Breast epithelium (tissue), 4 donors: ENCODE results near the gene NFE2L1. TPM values are rescaled to one million over a fixed set of nuclear protein-coding genes. Genes with fewer than 3 reads are reported as not detected.
"Not testable (repeated sequence)": the region's sequence is repeated elsewhere in the genome, so short reads cannot be mapped to it uniquely, and the experiment has no call there.

Experiments
- DNase-seq, 2 donors: peaks; one replicate each; pipeline ENCODE4 v3.0.0-alpha.2; 2019; ENCODE audit warnings: low spot score in 2 of 2
- H3K27ac ChIP-seq, 2 donors: fragments of 200-600 bp; sonication (generic) in 1 of 2; one replicate each; pipeline ENCODE4 v1.5.1; 2016 to 2019; ENCODE audit warnings: mild to moderate bottlenecking in 1 of 2
- H3K27me3 ChIP-seq, 2 donors: fragments of 200-600 bp; sonication (generic) in 1 of 2; one replicate each; pipeline versions ENCODE4 v1.5.1 to v1.6.0; 2017 to 2019; ENCODE audit warnings: control low read depth in 1 of 2, mild to moderate bottlenecking in 1 of 2
- H3K36me3 ChIP-seq: fragments of 200-600 bp; one replicate; pipeline ENCODE4 v1.5.1; 2019
- H3K4me1 ChIP-seq, 2 donors: fragments of 200-600 bp; sonication (generic); one replicate each; pipeline ENCODE4 v1.5.1; 2016 to 2019; ENCODE audit warnings: control low read depth in 1 of 2
- H3K4me3 ChIP-seq, 3 donors: fragments of 200-600 bp; sonication (generic); 1 replicate in 2 of 3; 2 replicates in 1 of 3; pipeline ENCODE4 v1.5.1; 2016 to 2019; ENCODE audit warnings: mild to moderate bottlenecking in 3 of 3, moderate library complexity in 2 of 3
- H3K9me3 ChIP-seq, 2 donors: fragments of 200-600 bp; sonication (generic) in 1 of 2; one replicate each; pipeline ENCODE4 v1.5.1; 2016 to 2019; ENCODE audit warnings: control low read depth in 1 of 2
- CTCF ChIP-seq, 3 donors: fragments of 450-650 bp; IDR thresholded peaks; one replicate each; pipeline ENCODE4 v1.5.1; 2016 to 2017; ENCODE audit warnings: antibody characterized with exemption in 3 of 3, mild to moderate bottlenecking in 3 of 3, moderate library complexity in 3 of 3
- POLR2A ChIP-seq: fragments of 450-650 bp; IDR thresholded peaks from one replicate; pipeline ENCODE4 v1.6.1; 2016; ENCODE audit warnings: antibody characterized with exemption, mild to moderate bottlenecking, moderate library complexity
- POLR2AphosphoS5 ChIP-seq, 3 donors: sonication (generic); formaldehyde crosslinking; IDR thresholded peaks; one replicate each; pipeline ENCODE4 v1.6.1; 2017; ENCODE audit warnings: antibody characterized with exemption in 3 of 3
- intact Hi-C: fragments of 100-400 bp; cut with DNase I; formaldehyde crosslinking; loops from one replicate; pipeline ENCODE4 v1.15.1; 2023; ENCODE audit warnings: low total_unique reads
- total RNA-seq, 3 donors: library from RNA; depleted of rRNA; stranded (reverse); fragments of >200 nt; gene quantifications; one replicate each; pipeline ENCODE4 v1.1.0, GENCODE V29; 2016

Gene NFE2L1
- 100 to 1,000 TPM in 2 of 3 donors, 10 to 100 TPM in 1; 96.4 to 278 (median 106) TPM for total RNA-seq

- TF ChIP-seq CTCF (IDR thresholded peaks at IDR 0.05) (peak in 1 of 3 donors; percentile 12), POLR2A (peak; percentile 46), POLR2AphosphoS5 (IDR thresholded peaks at IDR 0.05) (peak; percentile 82 to 88 (median 83))
- intact Hi-C loops = no loop called here
- peak; percentile 99 to 100 for DNase-seq
- Histone ChIP-seq H3K27ac (peak within 1 kb of the TSS; percentile 92 to 96), H3K9me3 (no peaks in the 10 kb centered on the region), H3K36me3 (no peaks in the 10 kb centered on the region), H3K4me1 (peaks cover 19 to 26% of the 10 kb centered on the region in 2 donors), H3K4me3 (peak within 1 kb of the TSS; percentile 71 to 80 (median 77)), H3K27me3 (no peaks in the 10 kb centered on the region)
Observed at GRCh38 chr17:48047741-48048383, at the start of gene NFE2L1. NFE2L1 (plus strand) TSS chr17:48048359; CDS start chr17:48051119, 2,760 bp downstream.

- intact Hi-C loops = no loop called here
- TF ChIP-seq POLR2AphosphoS5 (IDR thresholded peaks at IDR 0.05) = no peak
- TF ChIP-seq POLR2A = no peak
- no peak for TF ChIP-seq CTCF (IDR thresholded peaks at IDR 0.05)
- no peaks in the 10 kb centered on the region for H3K4me1 ChIP-seq
- DNase-seq = no peak
- no peaks in the 10 kb centered on the region for H3K27me3 ChIP-seq
- no peaks in the 10 kb centered on the region for H3K36me3 ChIP-seq
- H3K9me3 ChIP-seq = no peaks in the 10 kb centered on the region
- no peak overlapping the region for H3K27ac ChIP-seq
- no peak overlapping the region for H3K4me3 ChIP-seq
Observed at GRCh38 chr17:47999582-47999981, 48.6 kb upstream of the NFE2L1 start.

GRCh38 chr17:48001197-48001596, 47.0 kb upstream of the NFE2L1 start:
- no peak overlapping the region for H3K27ac ChIP-seq
- H3K36me3 ChIP-seq = no peaks in the 10 kb centered on the region
- H3K27me3 ChIP-seq = no peaks in the 10 kb centered on the region
- H3K4me3 ChIP-seq = no peak overlapping the region
- no peak for DNase-seq
- intact Hi-C loops = no loop called here
- H3K9me3 ChIP-seq = no peaks in the 10 kb centered on the region
- no peak for TF ChIP-seq CTCF (IDR thresholded peaks at IDR 0.05)
- TF ChIP-seq POLR2AphosphoS5 (IDR thresholded peaks at IDR 0.05) = no peak
- no peak for TF ChIP-seq POLR2A
- no peaks in the 10 kb centered on the region for H3K4me1 ChIP-seq

- H3K9me3 ChIP-seq, H3K36me3 ChIP-seq, intact Hi-C loops, H3K27me3 ChIP-seq, H3K4me1 ChIP-seq, H3K4me3 ChIP-seq, DNase-seq: not testable (repeated sequence)
- H3K27ac ChIP-seq = peak overlapping the region; percentile 84 to 92
Observed at GRCh38 chr17:48001657-48002056, 46.5 kb upstream of the NFE2L1 start.

GRCh38 chr17:48002266-48002915, 45.8 kb upstream of the NFE2L1 start:
- Histone ChIP-seq H3K36me3 (no peaks in the 10 kb centered on the region), H3K27ac (peak overlapping the region; percentile 84 to 92), H3K4me1 (no peaks in the 10 kb centered on the region), H3K9me3 (no peaks in the 10 kb centered on the region), H3K27me3 (no peaks in the 10 kb centered on the region), H3K4me3 (no peak overlapping the region)
- DNase-seq = no peak
- intact Hi-C loops = no loop called here
- TF ChIP-seq CTCF (IDR thresholded peaks at IDR 0.05) (no peak), POLR2A (no peak), POLR2AphosphoS5 (IDR thresholded peaks at IDR 0.05) (no peak)
